ENCODE measurements around the gene CCT3. TPM values are rescaled to one million over a fixed set of nuclear protein-coding genes. Genes with fewer than 3 reads are reported as not detected.
A peak's percentile ranks its signal among the peaks of the same experiment; 100 is the strongest.

Gene CCT3
- total and polyA plus RNA-seq, 12 donors: 108 to 505 (median 258) TPM

DNA sequence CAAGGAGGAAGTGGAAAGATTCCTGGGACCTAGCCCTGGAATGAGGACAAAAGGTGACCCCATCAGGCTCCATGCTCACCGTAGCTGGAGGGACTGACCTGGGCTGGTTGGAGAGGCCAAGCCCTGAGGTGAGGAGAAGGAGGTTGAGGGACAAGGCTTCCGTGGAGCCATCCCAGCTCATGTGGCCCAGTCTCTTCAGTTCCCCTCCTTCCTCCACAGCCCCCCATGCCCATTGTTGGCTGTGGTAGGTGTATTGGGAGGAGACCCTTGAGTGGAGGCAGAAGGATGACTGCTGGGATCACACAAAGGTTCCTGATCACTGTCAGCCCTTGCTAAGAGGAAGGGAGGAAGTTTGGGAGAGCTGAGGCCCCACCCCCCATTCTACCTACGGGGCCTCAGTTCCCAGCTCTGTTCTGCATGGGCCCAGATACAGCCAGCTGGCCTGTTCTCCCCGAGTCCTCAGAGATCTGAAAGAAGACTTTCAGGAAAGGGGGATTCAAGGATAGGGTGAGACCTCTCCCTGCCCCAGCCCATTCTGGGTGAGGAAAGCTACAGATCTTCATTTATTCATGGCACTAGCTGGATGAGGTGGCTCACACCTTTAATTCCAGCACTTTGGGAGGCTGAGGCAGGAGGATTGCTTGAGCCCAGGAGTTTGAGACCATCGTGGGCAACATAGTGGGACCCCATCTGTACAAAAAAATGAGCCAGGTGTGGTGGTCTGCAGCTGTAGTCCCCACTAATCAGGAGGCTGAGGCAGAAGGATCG, 48.2 kb upstream of the CCT3 start:
- H3K4me1 ChIP-seq (replicated peaks in 1 of 2): no peaks in the 10 kb centered on the region
- DNase-seq: no peak
- no peaks in the 10 kb centered on the region for H3K36me3 ChIP-seq (replicated peaks in 1 of 2)
- TF ChIP-seq, protein P1, sequence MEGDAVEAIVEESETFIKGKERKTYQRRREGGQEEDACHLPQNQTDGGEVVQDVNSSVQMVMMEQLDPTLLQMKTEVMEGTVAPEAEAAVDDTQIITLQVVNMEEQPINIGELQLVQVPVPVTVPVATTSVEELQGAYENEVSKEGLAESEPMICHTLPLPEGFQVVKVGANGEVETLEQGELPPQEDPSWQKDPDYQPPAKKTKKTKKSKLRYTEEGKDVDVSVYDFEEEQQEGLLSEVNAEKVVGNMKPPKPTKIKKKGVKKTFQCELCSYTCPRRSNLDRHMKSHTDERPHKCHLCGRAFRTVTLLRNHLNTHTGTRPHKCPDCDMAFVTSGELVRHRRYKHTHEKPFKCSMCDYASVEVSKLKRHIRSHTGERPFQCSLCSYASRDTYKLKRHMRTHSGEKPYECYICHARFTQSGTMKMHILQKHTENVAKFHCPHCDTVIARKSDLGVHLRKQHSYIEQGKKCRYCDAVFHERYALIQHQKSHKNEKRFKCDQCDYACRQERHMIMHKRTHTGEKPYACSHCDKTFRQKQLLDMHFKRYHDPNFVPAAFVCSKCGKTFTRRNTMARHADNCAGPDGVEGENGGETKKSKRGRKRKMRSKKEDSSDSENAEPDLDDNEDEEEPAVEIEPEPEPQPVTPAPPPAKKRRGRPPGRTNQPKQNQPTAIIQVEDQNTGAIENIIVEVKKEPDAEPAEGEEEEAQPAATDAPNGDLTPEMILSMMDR (IDR thresholded peaks at IDR 0.05): no peak
- no peak for TF ChIP-seq POLR2A (IDR thresholded peaks at IDR 0.05)
- intact Hi-C loops (cut with DNase I): loop anchor here (2.0 to 10.0 kb wide), 3 partner anchors 58 to 228 kb away; partner anchors contain the start of gene HAPLN2 (in 1 of the 2)
- 70 to 80% (median 76%) methylated on average over 5 to 6 of the region's 6 CpGs for WGBS, 4 donors
- H3K27ac ChIP-seq: no peak overlapping the region
- H3K4me3 ChIP-seq: no peak overlapping the region
- H3K27me3 ChIP-seq: peaks cover 29% of the 10 kb centered on the region
- no peaks in the 10 kb centered on the region for H3K9me3 ChIP-seq (replicated peaks in 1 of 3)

DNA sequence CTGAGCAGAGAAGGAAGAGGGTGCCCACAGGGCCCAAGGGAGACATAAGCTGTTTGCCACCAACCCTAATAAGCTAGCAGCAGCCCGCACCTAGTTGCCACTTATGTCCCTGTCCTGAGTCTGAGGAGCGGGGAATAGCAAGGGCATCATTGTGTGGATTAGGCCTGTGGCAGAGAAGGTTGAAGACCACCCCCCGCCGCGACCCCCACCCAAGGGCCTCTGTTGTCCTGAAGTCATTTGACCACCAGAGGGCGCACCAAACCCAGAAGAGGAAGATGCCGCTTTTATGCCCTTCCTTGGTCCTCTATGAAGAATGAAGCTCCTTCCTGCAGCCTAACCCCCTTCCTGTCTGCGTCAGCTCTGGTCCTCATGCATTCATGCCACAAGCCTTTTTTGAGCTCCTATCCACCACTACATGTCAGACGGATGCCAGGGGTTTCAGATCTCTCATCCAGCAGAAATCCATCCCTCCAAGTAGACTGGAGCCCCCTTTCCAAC, 47.5 kb upstream of the CCT3 start:
- intact Hi-C loops (cut with DNase I): loop anchor here (2.0 to 10.0 kb wide), 3 partner anchors 59 to 229 kb away; partner anchors contain the start of gene HAPLN2 (in 1 of the 2)
- H3K27ac ChIP-seq: no peak overlapping the region
- no peaks in the 10 kb centered on the region for H3K9me3 ChIP-seq (replicated peaks in 1 of 3)
- no peak overlapping the region for H3K4me3 ChIP-seq
- TF ChIP-seq, protein P1 (IDR thresholded peaks at IDR 0.05): peak; percentile 87 to 98 (median 93)
- TF ChIP-seq POLR2A (IDR thresholded peaks at IDR 0.05): no peak
- DNase-seq: peak; percentile 27 to 77 (median 60)
- H3K27me3 ChIP-seq: peaks cover 29% of the 10 kb centered on the region
- 12 to 26% (median 17%) methylated on average over 5 to 9 of the region's 9 CpGs for WGBS, 4 donors
- no peaks in the 10 kb centered on the region for H3K36me3 ChIP-seq (replicated peaks in 1 of 2)
- no peaks in the 10 kb centered on the region for H3K4me1 ChIP-seq (replicated peaks in 1 of 2)

DNA sequence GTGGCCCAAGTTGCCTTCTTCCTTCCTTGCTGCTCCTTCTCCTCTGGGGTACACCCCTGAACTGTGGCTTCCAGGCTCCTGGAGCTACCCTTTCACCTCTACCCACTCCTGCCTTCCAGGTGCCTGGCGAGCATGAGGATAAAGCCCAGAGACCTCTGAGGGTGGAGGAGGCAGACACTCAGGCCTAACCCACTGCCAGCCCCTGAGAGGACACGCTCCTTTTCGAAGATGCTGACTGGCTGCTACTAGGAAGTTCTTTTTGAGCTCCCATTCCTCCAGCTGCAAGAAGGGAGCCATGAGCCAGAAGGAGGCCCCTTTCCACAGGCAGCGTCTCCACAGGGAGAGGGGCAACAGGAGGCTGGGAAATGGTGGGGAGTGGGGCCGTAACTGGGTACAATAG, 46.6 kb upstream of the CCT3 start:
- H3K9me3 ChIP-seq (replicated peaks in 1 of 3): no peaks in the 10 kb centered on the region
- intact Hi-C loops (cut with DNase I): loop anchor here in 1 of 2 donors (10.0 kb wide), 2 partner anchors 140 to 230 kb away; partner anchors contain the start of gene HAPLN2
- TF ChIP-seq POLR2A (IDR thresholded peaks at IDR 0.05): no peak
- TF ChIP-seq, protein P1 (IDR thresholded peaks at IDR 0.05): no peak
- no peaks in the 10 kb centered on the region for H3K4me1 ChIP-seq (replicated peaks in 1 of 2)
- no peak overlapping the region for H3K4me3 ChIP-seq
- H3K27ac ChIP-seq: no peak overlapping the region
- H3K27me3 ChIP-seq: peaks cover 25% of the 10 kb centered on the region
- H3K36me3 ChIP-seq (replicated peaks in 1 of 2): no peaks in the 10 kb centered on the region
- no peak for DNase-seq
- 92 to 93% (median 93%) methylated on average over 3 to 5 of the region's 5 CpGs; no CpG with 5 or more reads in 1 of the 4 donors for WGBS, 4 donors

DNA sequence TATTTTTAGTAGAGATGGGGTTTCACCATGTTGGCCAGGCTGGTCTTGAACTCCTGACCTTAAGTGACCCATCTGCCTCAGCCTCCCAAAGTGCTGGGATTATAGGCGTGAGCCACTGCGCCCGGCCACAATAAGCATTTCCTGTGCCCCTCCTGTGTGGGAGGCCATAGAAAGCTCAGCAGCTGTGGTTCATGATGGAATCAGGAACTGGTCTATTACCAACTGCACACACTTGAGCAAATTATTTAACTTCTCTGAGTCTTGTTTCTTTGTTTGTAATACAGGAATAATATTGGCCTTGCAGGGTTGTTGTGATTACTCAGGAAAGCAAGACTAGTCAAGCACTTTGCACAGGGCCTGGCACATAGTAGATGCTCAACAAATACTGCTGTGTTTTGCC, 45.9 kb upstream of the CCT3 start:
- peaks cover 18% of the 10 kb centered on the region for H3K27me3 ChIP-seq
- whole genome bisulfite sequencing, 4 donors: 61 to 96% (median 74%) methylated on average over 2 to 3 of the region's 3 CpGs
- intact Hi-C loops (cut with DNase I): loop anchor here in 1 of 2 donors (10.0 kb wide), 2 partner anchors 141 to 231 kb away; partner anchors contain the start of gene HAPLN2

More for the DNA sequence above, 45.9 kb upstream of the CCT3 start:
- TF ChIP-seq, protein P1 (IDR thresholded peaks at IDR 0.05): no peak
- TF ChIP-seq POLR2A (IDR thresholded peaks at IDR 0.05): no peak
- Histone ChIP-seq H3K4me3 (no peak overlapping the region), H3K9me3 (replicated peaks in 1 of 3) (no peaks in the 10 kb centered on the region), H3K4me1 (replicated peaks in 1 of 2) (no peaks in the 10 kb centered on the region), H3K27ac (no peak overlapping the region), H3K36me3 (replicated peaks in 1 of 2) (no peaks in the 10 kb centered on the region)
- no peak for DNase-seq

Data from adrenal gland (tissue), 12 donors.